Brain microvascular endothelial cell (primary cell): ENCODE results near the gene ANKRD63.

Experiments used
- DNase-seq: peaks from one replicate; pipeline ENCODE4 v3.0.0-alpha.2; 2020
- H3K27ac ChIP-seq: fragments of 250-450 bp; sonication (Bioruptor Pico); 2 replicates; pipeline ENCODE4 v1.5.1; 2020; ENCODE audit warnings: mild to moderate bottlenecking, moderate library complexity
- H3K27me3 ChIP-seq: fragments of 250-450 bp; sonication (Bioruptor Pico); replicated peaks from 2 replicates; pipeline ENCODE4 v1.5.1; 2020; ENCODE audit warnings: mild to moderate bottlenecking
- H3K36me3 ChIP-seq: fragments of 250-450 bp; sonication (Bioruptor Pico); replicated peaks from 2 replicates; pipeline ENCODE4 v1.5.1; 2020; ENCODE audit warnings: mild to moderate bottlenecking
- H3K4me3 ChIP-seq: 2 replicates; pipeline ENCODE4 v1.5.1; 2011; ENCODE audit warnings: low read depth, mild to moderate bottlenecking, control low read depth, low read length, moderate library complexity
- CTCF ChIP-seq: IDR thresholded peaks from 2 replicates; pipeline ENCODE4 v1.5.1; 2011; ENCODE audit warnings: low read depth, mild to moderate bottlenecking, moderate library complexity, low read length, control low read depth, inconsistent platforms; ENCODE audit errors: missing control alignments
- in situ Hi-C: cut with HindIII; loops from 2 replicates; pipeline ENCODE4 v1.10.0; 2017; ENCODE audit warnings: low sequenced_read_pairs, low pct_ligation_motif_present

The ANKRD63 gene

GRCh38 chr15:40317580-40317979 lies 34.7 kb upstream of the ANKRD63 start:
- no peak for DNase-seq
- in situ Hi-C loops, result no loop called here
- no peak overlapping the region for H3K4me3 ChIP-seq
- H3K36me3 ChIP-seq, result no peaks in the 10 kb centered on the region
- no peak for TF ChIP-seq CTCF
- H3K27me3 ChIP-seq, result no peaks in the 10 kb centered on the region
- no peak overlapping the region for H3K27ac ChIP-seq

- DNase-seq, result no peak
- in situ Hi-C loops, result no loop called here
- no peak for TF ChIP-seq CTCF
- Histone ChIP-seq H3K4me3 (no peak overlapping the region), H3K27me3 (no peaks in the 10 kb centered on the region), H3K36me3 (no peaks in the 10 kb centered on the region), H3K27ac (no peak overlapping the region)
Measured at GRCh38 chr15:40316931-40317330, 34.1 kb upstream of the ANKRD63 start.

- Histone ChIP-seq H3K27me3 (peaks cover 5% of the 10 kb centered on the region), H3K4me3 (no peak overlapping the region), H3K36me3 (no peaks in the 10 kb centered on the region), H3K27ac (no peak overlapping the region)
- in situ Hi-C loops, result no loop called here
- no peak for TF ChIP-seq CTCF
- DNase-seq, result no peak
Measured at GRCh38 chr15:40314723-40315276, 31.9 kb upstream of the ANKRD63 start.

GRCh38 chr15:40313531-40314398 lies 30.9 kb upstream of the ANKRD63 start:
- TF ChIP-seq CTCF, result no peak
- DNase-seq, result no peak
- in situ Hi-C loops, result no loop called here
- H3K27ac ChIP-seq, result no peak overlapping the region
- H3K4me3 ChIP-seq, result no peak overlapping the region
- no peaks in the 10 kb centered on the region for H3K36me3 ChIP-seq
- H3K27me3 ChIP-seq, result peaks cover 5% of the 10 kb centered on the region

- TF ChIP-seq CTCF, result no peak
- Histone ChIP-seq H3K27ac (no peak overlapping the region), H3K4me3 (no peak overlapping the region), H3K27me3 (peaks cover 5% of the 10 kb centered on the region), H3K36me3 (no peaks in the 10 kb centered on the region)
- in situ Hi-C loops, result no loop called here
- no peak for DNase-seq
Measured at GRCh38 chr15:40312370-40313158, 29.7 kb upstream of the ANKRD63 start.
